ENCODE measurements around the gene GPANK1.

DNA sequence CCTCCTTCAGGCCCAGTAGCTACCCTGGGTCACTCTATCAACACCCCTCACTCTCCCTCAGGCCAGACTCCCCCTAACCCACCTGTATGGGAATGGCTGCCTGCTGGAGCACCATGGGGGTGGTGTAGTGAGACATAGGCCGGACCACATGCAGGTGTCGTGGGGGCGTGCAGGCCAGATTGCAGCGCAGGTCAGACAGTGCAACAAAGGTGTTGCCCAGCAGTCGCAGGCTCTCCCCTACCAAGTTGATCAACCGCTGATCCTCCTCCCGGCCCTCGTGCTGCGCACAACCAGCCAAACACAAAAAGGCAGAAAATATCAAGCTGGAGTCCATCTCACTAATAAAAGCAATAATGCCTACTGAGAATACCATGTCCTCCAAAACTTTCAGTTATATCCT is 19.5 kb downstream of the GPANK1 start:
- TF ChIP-seq, protein P1, sequence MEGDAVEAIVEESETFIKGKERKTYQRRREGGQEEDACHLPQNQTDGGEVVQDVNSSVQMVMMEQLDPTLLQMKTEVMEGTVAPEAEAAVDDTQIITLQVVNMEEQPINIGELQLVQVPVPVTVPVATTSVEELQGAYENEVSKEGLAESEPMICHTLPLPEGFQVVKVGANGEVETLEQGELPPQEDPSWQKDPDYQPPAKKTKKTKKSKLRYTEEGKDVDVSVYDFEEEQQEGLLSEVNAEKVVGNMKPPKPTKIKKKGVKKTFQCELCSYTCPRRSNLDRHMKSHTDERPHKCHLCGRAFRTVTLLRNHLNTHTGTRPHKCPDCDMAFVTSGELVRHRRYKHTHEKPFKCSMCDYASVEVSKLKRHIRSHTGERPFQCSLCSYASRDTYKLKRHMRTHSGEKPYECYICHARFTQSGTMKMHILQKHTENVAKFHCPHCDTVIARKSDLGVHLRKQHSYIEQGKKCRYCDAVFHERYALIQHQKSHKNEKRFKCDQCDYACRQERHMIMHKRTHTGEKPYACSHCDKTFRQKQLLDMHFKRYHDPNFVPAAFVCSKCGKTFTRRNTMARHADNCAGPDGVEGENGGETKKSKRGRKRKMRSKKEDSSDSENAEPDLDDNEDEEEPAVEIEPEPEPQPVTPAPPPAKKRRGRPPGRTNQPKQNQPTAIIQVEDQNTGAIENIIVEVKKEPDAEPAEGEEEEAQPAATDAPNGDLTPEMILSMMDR (conservative IDR thresholded peaks at IDR 0.05; ENCODE audit: low read length) = no peak
- no peak for TF ChIP-seq EZH2phosphoT487 (IDR thresholded peaks at IDR 0.05; ENCODE audit: borderline replicate concordance)

All from Loucy (cell line).